Neural progenitor cell (in vitro differentiated cells): Measurements from ENCODE around the gene MRPL21. TPM values are rescaled to one million over a fixed set of nuclear protein-coding genes. Genes with fewer than 3 reads are reported as not detected.

Source experiments
- DNase-seq: peaks from one replicate; pipeline ENCODE4 v3.0.0-alpha.2; 2016; ENCODE audit warnings: low spot score
- H2AFZ ChIP-seq: fragments of 200-600 bp; sonication (generic); replicated peaks from 2 replicates; pipeline ENCODE4 v1.6.1; 2016; ENCODE audit warnings: antibody characterized with exemption
- H3F3A ChIP-seq: fragments of 200-600 bp; sonication (generic); 2 replicates; pipeline ENCODE4 v1.6.1; 2016; ENCODE audit warnings: antibody characterized with exemption, low read depth
- H3K27ac ChIP-seq: fragments of 200-600 bp; sonication (generic); 2 replicates; pipeline ENCODE4 v1.5.1; 2016; ENCODE audit warnings: mild to moderate bottlenecking
- H3K27me3 ChIP-seq: fragments of 200-600 bp; sonication (generic); 2 replicates; pipeline ENCODE4 v1.6.1; 2016; ENCODE audit warnings: mild to moderate bottlenecking, moderate library complexity
- H3K36me3 ChIP-seq: fragments of 200-600 bp; sonication (generic); 2 replicates; pipeline ENCODE4 v1.5.1; 2016
- H3K4me1 ChIP-seq: fragments of 200-600 bp; sonication (generic); 2 replicates; pipeline ENCODE4 v1.6.1; 2016; ENCODE audit warnings: mixed run types
- H3K4me2 ChIP-seq: fragments of 200-600 bp; sonication (generic); 2 replicates; pipeline ENCODE4 v1.6.1; 2016
- H3K4me3 ChIP-seq: fragments of 200-600 bp; sonication (generic); 2 replicates; pipeline ENCODE4 v1.5.1; 2016
- H3K79me2 ChIP-seq: fragments of 200-600 bp; sonication (generic); 2 replicates; pipeline ENCODE4 v1.6.1; 2016; ENCODE audit warnings: low read depth
- H3K9ac ChIP-seq: fragments of 200-600 bp; sonication (generic); 2 replicates; pipeline ENCODE4 v1.6.1; 2016
- H3K9me3 ChIP-seq: fragments of 200-600 bp; sonication (generic); 2 replicates; pipeline ENCODE4 v1.5.1; 2016; ENCODE audit warnings: low read depth
- H4K20me1 ChIP-seq: fragments of 200-600 bp; sonication (generic); 2 replicates; pipeline ENCODE4 v1.6.1; 2016; ENCODE audit warnings: low read depth
- H3K27ac Mint-ChIP-seq: 3 replicates; pipeline ENCODE4 v1.8.0; 2021; ENCODE audit warnings: mixed read lengths
- H3K27me3 Mint-ChIP-seq: 2 replicates; pipeline ENCODE4 v1.8.0; 2022; ENCODE audit warnings: low read depth, mild to moderate bottlenecking, inconsistent platforms, moderate library complexity, mixed read lengths; ENCODE audit not compliant: insufficient read depth
- H3K36me3 Mint-ChIP-seq: 3 replicates; pipeline ENCODE4 v1.8.0; 2021; ENCODE audit warnings: mixed read lengths
- H3K4me1 Mint-ChIP-seq: 3 replicates; pipeline ENCODE4 v1.8.0; 2021; ENCODE audit warnings: mixed read lengths
- H3K4me3 Mint-ChIP-seq: 3 replicates; pipeline ENCODE4 v1.8.0; 2021; ENCODE audit warnings: mild to moderate bottlenecking, moderate library complexity, mixed read lengths
- H3K9me3 Mint-ChIP-seq: 3 replicates; pipeline ENCODE4 v1.8.0; 2020; ENCODE audit warnings: mixed read lengths
- EZH2 ChIP-seq: fragments of 200-600 bp; sonication (generic); IDR thresholded peaks from 2 replicates; pipeline ENCODE4 v1.6.1; 2017; ENCODE audit warnings: antibody characterized with exemption, mild to moderate bottlenecking, moderate library complexity
- EZH2phosphoT487 ChIP-seq: fragments of 200-600 bp; sonication (generic); IDR thresholded peaks from 2 replicates; pipeline ENCODE4 v1.6.1; 2017; ENCODE audit warnings: antibody characterized with exemption
- total RNA-seq: library from RNA; depleted of rRNA; stranded (reverse); fragments of >200 nt; gene quantifications from 2 replicates; pipeline ENCODE4 v1.2.3, GENCODE V29; 2015; ENCODE audit warnings: low replicate concordance
- TF ChIP-seq, protein P1 (sequence below): fragments of 200-600 bp; sonication (generic); IDR thresholded peaks from 2 replicates; pipeline ENCODE4 v1.5.1; 2017; ENCODE audit warnings: antibody characterized with exemption, mild to moderate bottlenecking

MRPL21 gene
- total RNA-seq, 1 donor from 2014 or later, result 32.3 TPM

DNA sequence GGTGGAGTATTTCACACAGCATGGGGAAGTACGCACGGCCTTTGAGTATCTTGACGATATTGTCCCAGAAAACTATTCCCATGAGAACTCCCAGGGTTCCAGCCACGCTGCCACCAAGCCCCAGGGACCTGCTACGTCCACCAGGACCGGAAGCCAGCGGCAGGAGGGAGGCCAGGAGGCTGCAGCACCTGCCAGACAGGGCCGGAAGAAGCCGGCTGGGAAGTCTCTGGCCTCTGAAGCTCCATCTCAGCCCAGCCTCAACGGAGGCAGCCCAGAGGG, 32.7 kb upstream of the MRPL21 start:
- Histone ChIP-seq H3K27ac (no peak overlapping the region), H4K20me1 (no peaks in the 10 kb centered on the region), H3K36me3 (no peaks in the 10 kb centered on the region), H3K27me3 (no peaks in the 10 kb centered on the region), H3K79me2 (no peaks in the 10 kb centered on the region), H3K4me3 (no peak overlapping the region), H3K9me3 (no peaks in the 10 kb centered on the region), H3K9ac (no peak overlapping the region), H3K4me2 (no peak overlapping the region), H3K4me1 (no peaks in the 10 kb centered on the region), H3F3A (no peaks in the 10 kb centered on the region), H2AFZ (no peak overlapping the region)
- TF ChIP-seq EZH2phosphoT487, result no peak
- TF ChIP-seq EZH2, result no peak
- TF ChIP-seq, protein P1, sequence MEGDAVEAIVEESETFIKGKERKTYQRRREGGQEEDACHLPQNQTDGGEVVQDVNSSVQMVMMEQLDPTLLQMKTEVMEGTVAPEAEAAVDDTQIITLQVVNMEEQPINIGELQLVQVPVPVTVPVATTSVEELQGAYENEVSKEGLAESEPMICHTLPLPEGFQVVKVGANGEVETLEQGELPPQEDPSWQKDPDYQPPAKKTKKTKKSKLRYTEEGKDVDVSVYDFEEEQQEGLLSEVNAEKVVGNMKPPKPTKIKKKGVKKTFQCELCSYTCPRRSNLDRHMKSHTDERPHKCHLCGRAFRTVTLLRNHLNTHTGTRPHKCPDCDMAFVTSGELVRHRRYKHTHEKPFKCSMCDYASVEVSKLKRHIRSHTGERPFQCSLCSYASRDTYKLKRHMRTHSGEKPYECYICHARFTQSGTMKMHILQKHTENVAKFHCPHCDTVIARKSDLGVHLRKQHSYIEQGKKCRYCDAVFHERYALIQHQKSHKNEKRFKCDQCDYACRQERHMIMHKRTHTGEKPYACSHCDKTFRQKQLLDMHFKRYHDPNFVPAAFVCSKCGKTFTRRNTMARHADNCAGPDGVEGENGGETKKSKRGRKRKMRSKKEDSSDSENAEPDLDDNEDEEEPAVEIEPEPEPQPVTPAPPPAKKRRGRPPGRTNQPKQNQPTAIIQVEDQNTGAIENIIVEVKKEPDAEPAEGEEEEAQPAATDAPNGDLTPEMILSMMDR, result no peak
- no peak for DNase-seq
- H3K4me1 Mint-ChIP-seq, result no peaks in the 10 kb centered on the region
- H3K36me3 Mint-ChIP-seq, result peaks cover 2% of the 10 kb centered on the region
- no peaks in the 10 kb centered on the region for H3K9me3 Mint-ChIP-seq
- H3K27me3 Mint-ChIP-seq, result peaks cover 4% of the 10 kb centered on the region
- H3K27ac Mint-ChIP-seq, result no peak overlapping the region
- H3K4me3 Mint-ChIP-seq, result no peak overlapping the region

DNA sequence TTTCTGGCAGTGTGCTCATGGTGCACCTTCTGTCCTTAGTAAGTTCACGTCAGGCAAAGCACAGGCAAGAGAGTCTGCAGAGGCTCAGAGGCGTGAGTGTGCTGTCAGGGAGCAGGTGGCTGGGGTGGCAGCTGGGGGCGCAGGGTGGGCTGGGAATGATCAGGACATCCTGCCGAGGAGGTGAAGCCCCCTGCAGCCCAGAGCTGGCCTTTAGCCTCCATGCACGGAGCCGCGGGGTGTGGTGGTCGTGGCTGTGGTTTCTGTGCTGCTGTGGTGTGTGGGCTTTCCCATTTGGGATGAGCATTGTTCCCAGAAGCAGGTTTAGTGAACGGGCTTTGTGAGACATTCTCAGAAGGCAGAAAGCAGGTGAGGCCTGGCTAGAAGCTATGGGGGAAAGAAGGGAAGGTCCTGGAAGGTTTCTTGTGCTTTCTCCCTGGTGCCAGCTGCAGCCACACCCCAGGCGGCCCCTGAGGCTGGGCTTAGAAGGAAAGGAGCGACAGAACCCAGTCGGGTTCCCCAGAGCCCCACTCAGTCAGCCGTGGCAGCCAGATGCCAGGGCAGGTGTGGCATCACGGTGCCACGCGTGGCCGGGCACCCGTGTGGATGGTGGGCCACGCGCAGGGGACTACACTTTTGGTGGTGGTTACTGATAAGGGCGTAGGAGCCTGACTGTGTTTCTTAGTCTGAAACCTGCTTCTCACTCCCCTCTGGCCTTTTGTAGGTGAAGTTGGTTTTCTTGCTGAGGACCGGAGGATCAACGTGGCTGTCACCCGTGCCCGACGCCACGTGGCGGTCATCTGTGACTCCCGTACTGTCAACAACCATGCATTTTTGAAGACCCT, 32.1 kb upstream of the MRPL21 start:
- Histone ChIP-seq H3K27me3 (no peaks in the 10 kb centered on the region), H3K79me2 (no peaks in the 10 kb centered on the region), H3K36me3 (no peaks in the 10 kb centered on the region), H3K9ac (no peak overlapping the region), H3K4me1 (no peaks in the 10 kb centered on the region), H3K4me2 (no peak overlapping the region), H3K27ac (no peak overlapping the region), H3K4me3 (no peak overlapping the region), H2AFZ (no peak overlapping the region), H3F3A (no peaks in the 10 kb centered on the region), H4K20me1 (no peaks in the 10 kb centered on the region), H3K9me3 (no peaks in the 10 kb centered on the region)
- no peaks in the 10 kb centered on the region for H3K9me3 Mint-ChIP-seq
- no peaks in the 10 kb centered on the region for H3K4me1 Mint-ChIP-seq
- no peak overlapping the region for H3K27ac Mint-ChIP-seq
- DNase-seq, result no peak
- peaks cover under 1% of the 10 kb centered on the region for H3K36me3 Mint-ChIP-seq
- peaks cover 4% of the 10 kb centered on the region for H3K27me3 Mint-ChIP-seq
- H3K4me3 Mint-ChIP-seq, result no peak overlapping the region
- no peak for TF ChIP-seq EZH2phosphoT487
- TF ChIP-seq, protein P1, result no peak
- TF ChIP-seq EZH2, result no peak

DNA sequence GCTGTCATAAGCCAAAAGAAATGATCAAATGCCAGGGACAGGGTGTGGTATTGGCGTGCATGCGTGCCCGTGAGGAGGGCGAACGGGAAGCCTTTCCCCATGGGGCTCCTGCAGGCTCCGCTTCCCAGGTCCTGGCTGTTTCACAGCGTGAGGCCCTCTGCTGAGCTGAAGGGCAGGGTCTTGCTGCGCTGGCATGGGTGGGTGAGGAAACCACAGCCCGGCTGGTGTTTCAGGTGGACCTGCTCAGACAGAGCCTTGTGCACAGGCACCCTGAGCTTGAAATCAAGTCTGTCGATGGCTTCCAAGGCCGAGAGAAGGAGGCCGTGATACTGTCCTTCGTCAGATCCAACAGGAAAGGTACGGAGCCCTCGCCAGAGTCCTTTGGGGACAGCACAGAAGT, 31.4 kb upstream of the MRPL21 start:
- Histone ChIP-seq H3K9ac (no peak overlapping the region), H3K27me3 (no peaks in the 10 kb centered on the region), H3K27ac (no peak overlapping the region), H3K9me3 (no peaks in the 10 kb centered on the region), H3K79me2 (no peaks in the 10 kb centered on the region), H3F3A (no peaks in the 10 kb centered on the region), H3K4me1 (no peaks in the 10 kb centered on the region), H3K4me2 (no peak overlapping the region), H2AFZ (no peak overlapping the region), H3K36me3 (no peaks in the 10 kb centered on the region), H3K4me3 (no peak overlapping the region), H4K20me1 (no peaks in the 10 kb centered on the region)
- Mint-ChIP-seq H3K4me3 (no peak overlapping the region), H3K9me3 (no peaks in the 10 kb centered on the region), H3K27me3 (peaks cover 4% of the 10 kb centered on the region), H3K4me1 (no peaks in the 10 kb centered on the region), H3K27ac (no peak overlapping the region), H3K36me3 (peaks cover 5% of the 10 kb centered on the region)
- DNase-seq, result no peak
- TF ChIP-seq EZH2phosphoT487 (no peak), EZH2 (no peak)
- TF ChIP-seq, protein P1, result no peak
